ENCODE measurements around the gene HPGD. TPM values are rescaled to one million over a fixed set of nuclear protein-coding genes. Genes with fewer than 3 reads are reported as not detected.

Gene HPGD
- total and polyA plus RNA-seq, 2 of the 4 experiments (the other 2 are of a cell fraction): not detected

- no peak overlapping the region for H4K91ac ChIP-seq (ENCODE audit: insufficient read depth, low read depth, low read length)
- WGBS, 2 experiments (ENCODE audit: extremely low coverage in 2 of 2, insufficient read length in 1 of 2): no CpG with 5 or more reads among the region's 3 CpGs
- dilution Hi-C loops (cut with HindIII; ENCODE audit: low sequenced_read_pairs, unreplicated experiment) (no loop called here), intact Hi-C loops (cut with micrococcal nuclease) (no loop called here), in situ Hi-C loops (cut with MboI; ENCODE audit: low sequenced_read_pairs) (no loop called here)
- ChIA-PET CTCF (no interaction called here), POLR2A (ENCODE audit: unreplicated experiment) (no interaction called here)
- H3K4ac ChIP-seq (ENCODE audit: low read depth, low read length): no peak overlapping the region
- no peak overlapping the region for H2BK15ac ChIP-seq (ENCODE audit: low read depth, low read length)
- no peaks in the 10 kb centered on the region for H3K79me1 ChIP-seq (ENCODE audit: low read depth in 1 of 2, low read length in 2 of 2)
- no peak overlapping the region for H3K14ac ChIP-seq (replicated peaks; ENCODE audit: low read depth, low read length)
- H3K56ac ChIP-seq (ENCODE audit: extremely low read depth, insufficient read depth, low read length): no peak overlapping the region
- no peaks in the 10 kb centered on the region for H3K4me1 ChIP-seq (ENCODE audit: control insufficient read depth, insufficient read depth, low read length)
- no peak overlapping the region for H2BK5ac ChIP-seq (ENCODE audit: low read depth, low read length, poor library complexity, severe bottlenecking)
- no peak overlapping the region for H4K5ac ChIP-seq (ENCODE audit: low read depth, low read length)
- H2AK9ac ChIP-seq (replicated peaks; ENCODE audit: low read depth, low read length, poor library complexity): no peak overlapping the region
- BruUV-seq (replicated peaks): no TSS peak
- no peak overlapping the region for H2BK20ac ChIP-seq (ENCODE audit: low read depth, low read length)
- H3K9me1 ChIP-seq (ENCODE audit: insufficient read depth, low read length): no peaks in the 10 kb centered on the region
- no peak overlapping the region for H4K8ac ChIP-seq (ENCODE audit: low read depth in 2 of 2, low read length in 2 of 2)
- no peak overlapping the region for H3K9ac ChIP-seq (ENCODE audit: low read depth, low read length)
- H3K27me3 ChIP-seq (ENCODE audit: control insufficient read depth, insufficient read depth, low read length): no peaks in the 10 kb centered on the region
- ATAC-seq (ENCODE audit: low read depth) (no peak), DNase-seq (no peak)
- H3K18ac ChIP-seq (ENCODE audit: low read depth, low read length): no peak overlapping the region
- no peak overlapping the region for H3K4me2 ChIP-seq (ENCODE audit: low read depth, low read length)
- no peak overlapping the region for H2BK120ac ChIP-seq (ENCODE audit: low read depth, low read length)
- no peaks in the 10 kb centered on the region for H3K36me3 ChIP-seq (ENCODE audit: control insufficient read depth, insufficient read depth, low read length)
- H3K9me3 ChIP-seq (ENCODE audit: control insufficient read depth, insufficient read depth, low read length): no peaks in the 10 kb centered on the region
- TF ChIP-seq NFE2L2 (IDR thresholded peaks at IDR 0.05; ENCODE audit: low read depth, low read length): no peak
- TF ChIP-seq RCOR1 (IDR thresholded peaks at IDR 0.05; ENCODE audit: insufficient replicate concordance, low read length): no peak
- no peak for TF ChIP-seq CHD1 (IDR thresholded peaks at IDR 0.05; ENCODE audit: low read depth, low read length)
- no peak for TF ChIP-seq RAD21 (IDR thresholded peaks at IDR 0.05; ENCODE audit: low read length)
- TF ChIP-seq CTCF (conservative IDR thresholded peaks at IDR 0.05; ENCODE audit: low read depth, low read length): no peak
- TF ChIP-seq MAFK (IDR thresholded peaks at IDR 0.05; ENCODE audit: low read depth, low read length): no peak
- TF ChIP-seq MXI1 (IDR thresholded peaks at IDR 0.05; ENCODE audit: borderline replicate concordance, low read depth, low read length): no peak
- TF ChIP-seq, protein P1, sequence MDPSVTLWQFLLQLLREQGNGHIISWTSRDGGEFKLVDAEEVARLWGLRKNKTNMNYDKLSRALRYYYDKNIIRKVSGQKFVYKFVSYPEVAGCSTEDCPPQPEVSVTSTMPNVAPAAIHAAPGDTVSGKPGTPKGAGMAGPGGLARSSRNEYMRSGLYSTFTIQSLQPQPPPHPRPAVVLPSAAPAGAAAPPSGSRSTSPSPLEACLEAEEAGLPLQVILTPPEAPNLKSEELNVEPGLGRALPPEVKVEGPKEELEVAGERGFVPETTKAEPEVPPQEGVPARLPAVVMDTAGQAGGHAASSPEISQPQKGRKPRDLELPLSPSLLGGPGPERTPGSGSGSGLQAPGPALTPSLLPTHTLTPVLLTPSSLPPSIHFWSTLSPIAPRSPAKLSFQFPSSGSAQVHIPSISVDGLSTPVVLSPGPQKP (IDR thresholded peaks at IDR 0.05; ENCODE audit: borderline replicate concordance, low read depth, low read length): no peak
- TF ChIP-seq MAZ (IDR thresholded peaks at IDR 0.05; ENCODE audit: borderline replicate concordance, low read depth, low read length): no peak
- no peak for TF ChIP-seq BHLHE40 (IDR thresholded peaks at IDR 0.05; ENCODE audit: low read depth, low read length)
- H2AK5ac ChIP-seq (ENCODE audit: low read depth, low read length): no peak overlapping the region
- H2AFZ ChIP-seq (replicated peaks; ENCODE audit: low read length, poor library complexity): no peak overlapping the region
- no peaks in the 10 kb centered on the region for H4K20me1 ChIP-seq (ENCODE audit: insufficient read depth, low read length)
- H3K23ac ChIP-seq (ENCODE audit: low read depth, low read length): no peak overlapping the region
- H3K27ac ChIP-seq (ENCODE audit: insufficient read depth, low read length): no peak overlapping the region
- H3K4me3 ChIP-seq (ENCODE audit: insufficient read depth, low read depth, low read length): no peak overlapping the region
These were observed 27.6 kb downstream of the HPGD start for GRCh38 chr4:174494726-174495125.
